ENCODE measurements around the gene ABCC1. TPM values are rescaled to one million over a fixed set of nuclear protein-coding genes. Genes with fewer than 3 reads are reported as not detected.

Gene ABCC1
- total and polyA plus RNA-seq, 2 of the 8 experiments (the other 6 are each of a cell fraction or from before 2014, with no cell fraction given): 42.6 to 66.8 TPM

- no peak for DNase-seq (ENCODE audit: low read depth in 1 of 2, low spot score in 2 of 2)
- Histone ChIP-seq H2BK120ac (replicated peaks; ENCODE audit: low read depth, low read length) (no peak overlapping the region), H3K36me3 (ENCODE audit: control insufficient read depth in 2 of 4, insufficient read depth in 4 of 4, low read length in 3 of 4) (peaks cover 14 to 52% (median 37%) of the 10 kb centered on the region in 4 experiments), H3K18ac (ENCODE audit: extremely low read depth, low read length) (no peak overlapping the region), H3K14ac (ENCODE audit: insufficient read length) (no peak overlapping the region), H2BK20ac (ENCODE audit: low read length) (no peak overlapping the region), H3K79me1 (ENCODE audit: low read depth, low read length) (no peaks in the 10 kb centered on the region), H4K91ac (replicated peaks; ENCODE audit: insufficient read length, low read length) (no peak overlapping the region), H3K23me2 (ENCODE audit: low read depth, low read length) (no peaks in the 10 kb centered on the region; the same call in 1 of the 2 replicates), H3K23ac (ENCODE audit: insufficient read length) (no peak overlapping the region), H3K9me3 (ENCODE audit: insufficient read depth in 2 of 2, low read depth in 1 of 2, low read length in 1 of 2) (peaks cover 0 to 7% of the 10 kb centered on the region in 2 experiments; a peak in 3 of 4 replicates), H3K27ac (ENCODE audit: low read depth, low read length) (no peak overlapping the region), H4K8ac (ENCODE audit: extremely low read depth, insufficient read depth, low read length) (no peak overlapping the region), H3K4me2 (ENCODE audit: insufficient read depth in 1 of 2, low read depth in 2 of 2, low read length in 2 of 2) (no peak overlapping the region), H3K4ac (replicated peaks; ENCODE audit: insufficient read length, low read depth, low read length) (no peak overlapping the region), H4K20me1 (replicated peaks in 1 of 2; ENCODE audit: control insufficient read depth in 1 of 2, insufficient read depth in 2 of 2, low read length in 2 of 2) (peaks cover 4% of the 10 kb centered on the region in 2 experiments), H3K79me2 (ENCODE audit: control insufficient read depth in 1 of 2, insufficient read depth in 2 of 2, low read length in 2 of 2) (no peaks in the 10 kb centered on the region; a peak in 1 of 4 replicates), H3K27me3 (replicated peaks in 1 of 4; ENCODE audit: control insufficient read depth in 3 of 4, extremely low read depth in 1 of 4, insufficient read depth in 3 of 4, low read length in 3 of 4) (no peaks in the 10 kb centered on the region), H2BK12ac (ENCODE audit: low read depth, low read length) (no peak overlapping the region), H2BK5ac (ENCODE audit: low read depth, low read length) (no peak overlapping the region), H3K9ac (replicated peaks in 1 of 4; ENCODE audit: extremely low read depth in 1 of 4, low read depth in 3 of 4, low read length in 3 of 4) (no peak overlapping the region), H2BK15ac (ENCODE audit: low read length) (no peak overlapping the region), H2AK5ac (ENCODE audit: low read depth, low read length) (no peak overlapping the region), H4K5ac (ENCODE audit: insufficient read length, low read depth, low read length) (no peak overlapping the region), H2AFZ (ENCODE audit: low read length) (no peak overlapping the region), H3K4me1 (replicated peaks in 1 of 4; ENCODE audit: control insufficient read depth in 3 of 4, insufficient read depth in 4 of 4, low read length in 3 of 4) (no peaks in the 10 kb centered on the region), H3K56ac (replicated peaks; ENCODE audit: insufficient read length, low read depth, low read length) (no peak overlapping the region), H3K4me3 (ENCODE audit: extremely low read depth in 1 of 4, insufficient read depth in 2 of 4, low read depth in 3 of 4, low read length in 4 of 4) (no peak overlapping the region)
- CTCF ChIA-PET (ENCODE audit: partially characterized antibody): interaction anchor here (0.6 to 2.7 kb wide), 9 partner anchors 8 to 349 kb away, joined by 3 to 16 read pairs (median 7); no protein-coding TSS in a partner anchor
- POLR2A ChIA-PET (ENCODE audit: partially characterized antibody): no interaction called here
- FAIRE-seq: no peak
- WGBS, 2 experiments (ENCODE audit: extremely low coverage in 1 of 2, insufficient coverage in 1 of 2, insufficient read length in 1 of 2, insufficient replicate concordance in 2 of 2, low coverage in 1 of 2, low lambda C conversion rate in 2 of 2, missing lambda C conversion rate in 1 of 2): 78% methylated on average over 10 of the region's 10 CpGs; no CpG with 5 or more reads in 1 of the 2 experiments
- no peak for TF ChIP-seq RXRA (IDR thresholded peaks at IDR 0.05; ENCODE audit: insufficient read depth, low read depth, low read length)
- TF ChIP-seq SP2 (IDR thresholded peaks at IDR 0.05; ENCODE audit: low read length): no peak
- TF ChIP-seq NRF1 (IDR thresholded peaks at IDR 0.05; ENCODE audit: low read depth, low read length): no peak
- no peak for TF ChIP-seq BACH1 (IDR thresholded peaks at IDR 0.05; ENCODE audit: low read length)
- no peak for TF ChIP-seq JUND (IDR thresholded peaks at IDR 0.05; ENCODE audit: low read length)
- no peak for TF ChIP-seq CBX8 (IDR thresholded peaks at IDR 0.05; ENCODE audit: borderline replicate concordance, low read depth, low read length)
- no peak for TF ChIP-seq GTF2F1 (IDR thresholded peaks at IDR 0.05; ENCODE audit: borderline replicate concordance, low read depth, low read length)
- TF ChIP-seq KDM5A (IDR thresholded peaks at IDR 0.05; ENCODE audit: low read length): no peak
- no peak for TF ChIP-seq BCL11A (IDR thresholded peaks at IDR 0.05; ENCODE audit: low read depth in 2 of 2, low read length in 2 of 2)
- no peak for TF ChIP-seq RBBP5 (IDR thresholded peaks at IDR 0.05; ENCODE audit: borderline replicate concordance, low read depth, low read length)
- TF ChIP-seq KDM1A (IDR thresholded peaks at IDR 0.05; ENCODE audit: borderline replicate concordance, low read length): no peak
- TF ChIP-seq TAF7 (optimal IDR thresholded peaks at IDR 0.05; ENCODE audit: borderline replicate concordance, low read depth, low read length): no peak
- no peak for TF ChIP-seq SP4 (IDR thresholded peaks at IDR 0.05; ENCODE audit: low read length)
- no peak for TF ChIP-seq SRF (IDR thresholded peaks at IDR 0.05; ENCODE audit: low read depth, low read length)
- no peak for TF ChIP-seq CHD2 (IDR thresholded peaks at IDR 0.05; ENCODE audit: low read length)
- no peak for TF ChIP-seq PHF8 (conservative IDR thresholded peaks at IDR 0.05; ENCODE audit: low read depth, low read length)
Measured at GRCh38 chr16:16126896-16127295, 177.5 kb downstream of the ABCC1 start.
